Caco-2 (cell line): ENCODE data around the gene NRIP2. TPM values are rescaled to one million over a fixed set of nuclear protein-coding genes. Genes with fewer than 3 reads are reported as not detected.

Experiments used
- BruUV-seq: library from RNA; stranded (reverse); fragments of 400-500 nt; replicated peaks from 2 replicates; lab custom pipeline; 2021; lab: Mats Ljungman, UMichigan
- CTCF ChIA-PET: fragments of 300-600 bp; sonication (Branson Sonifier 250); formaldehyde crosslinking; loops from one replicate; lab custom pipeline; 2022; ENCODE audit warnings: antibody characterized with exemption; lab: Charles Lee
- POLR2A ChIA-PET: fragments of 300-600 bp; sonication (Branson Sonifier 250); formaldehyde crosslinking; loops from one replicate; lab custom pipeline; 2022; ENCODE audit warnings: antibody characterized with exemption; lab: Charles Lee
- DNase-seq, 2 experiments: peaks; one replicate each; pipeline versions ENCODE4 v3.0.0 to v3.0.0-alpha.2; 2020 to 2022
- H3K27me3 ChIP-seq: replicated peaks from 2 replicates; pipeline ENCODE4 v1.6.0; 2011; ENCODE audit warnings: low read length; ENCODE audit not compliant: control insufficient read depth, insufficient read depth
- H3K36me3 ChIP-seq: 2 replicates; pipeline ENCODE4 v1.5.1; 2011; ENCODE audit warnings: low read length; ENCODE audit not compliant: control insufficient read depth, insufficient read depth
- H3K4me1 ChIP-seq: fragments of 250-450 bp; sonication (Bioruptor Pico); 2 replicates; pipeline ENCODE4 v1.5.1; 2020; ENCODE audit warnings: mild to moderate bottlenecking
- H3K4me3 ChIP-seq: 2 replicates; pipeline ENCODE4 v1.5.1; 2011; ENCODE audit warnings: low read depth, mild to moderate bottlenecking, control low read depth, low read length
- H3K9me3 ChIP-seq: fragments of 250-450 bp; sonication (Bioruptor Pico); 2 replicates; pipeline ENCODE4 v1.5.1; 2020; ENCODE audit warnings: mild to moderate bottlenecking, moderate library complexity
- H3K27ac Mint-ChIP-seq: one replicate; pipeline ENCODE4 v1.8.0; 2022; ENCODE audit warnings: mixed read lengths; ENCODE audit not compliant: unreplicated experiment
- H3K27me3 Mint-ChIP-seq: one replicate; pipeline ENCODE4 v1.8.0; 2022; ENCODE audit warnings: mixed read lengths; ENCODE audit not compliant: insufficient read depth, unreplicated experiment
- H3K36me3 Mint-ChIP-seq: one replicate; pipeline ENCODE4 v1.8.0; 2022; ENCODE audit warnings: mild to moderate bottlenecking, mixed read lengths; ENCODE audit not compliant: insufficient read depth, unreplicated experiment
- H3K4me1 Mint-ChIP-seq: one replicate; pipeline ENCODE4 v1.8.0; 2022; ENCODE audit warnings: low read depth, mixed read lengths; ENCODE audit not compliant: unreplicated experiment
- H3K4me3 Mint-ChIP-seq: one replicate; pipeline ENCODE4 v1.8.0; 2022; ENCODE audit warnings: mild to moderate bottlenecking, moderate library complexity, mixed read lengths; ENCODE audit not compliant: unreplicated experiment
- H3K9me3 Mint-ChIP-seq: one replicate; pipeline ENCODE4 v1.8.0; 2022; ENCODE audit warnings: mixed read lengths; ENCODE audit not compliant: unreplicated experiment
- intact Hi-C: fragments of 100-400 bp; cut with micrococcal nuclease; formaldehyde crosslinking; loops from one replicate; pipeline ENCODE4 v1.10.0; 2022; ENCODE audit not compliant: unreplicated experiment
- total RNA-seq: library from RNA; stranded (reverse); gene quantifications from 2 replicates; pipeline ENCODE4 v1.2.3, GENCODE V29; 2022
- TF ChIP-seq, protein P1 (sequence below), 2 experiments: fragments of 200-600 bp in 1 of 2; IDR thresholded peaks; 1 replicate in 1 of 2; 2 replicates in 1 of 2; pipeline versions ENCODE4 v1.5.1 to v1.8.0; 2011 to 2022; ENCODE audit warnings: antibody characterized with exemption in 1 of 2, control low read depth in 1 of 2, inconsistent platforms in 1 of 2, low read depth in 1 of 2, low read length in 1 of 2, mild to moderate bottlenecking in 1 of 2, moderate library complexity in 1 of 2; ENCODE audit not compliant: insufficient read depth in 1 of 2, severe bottlenecking in 1 of 2, unreplicated experiment in 1 of 2

Gene NRIP2
- total RNA-seq, 1 experiment from 2014 or later: not detected

DNA sequence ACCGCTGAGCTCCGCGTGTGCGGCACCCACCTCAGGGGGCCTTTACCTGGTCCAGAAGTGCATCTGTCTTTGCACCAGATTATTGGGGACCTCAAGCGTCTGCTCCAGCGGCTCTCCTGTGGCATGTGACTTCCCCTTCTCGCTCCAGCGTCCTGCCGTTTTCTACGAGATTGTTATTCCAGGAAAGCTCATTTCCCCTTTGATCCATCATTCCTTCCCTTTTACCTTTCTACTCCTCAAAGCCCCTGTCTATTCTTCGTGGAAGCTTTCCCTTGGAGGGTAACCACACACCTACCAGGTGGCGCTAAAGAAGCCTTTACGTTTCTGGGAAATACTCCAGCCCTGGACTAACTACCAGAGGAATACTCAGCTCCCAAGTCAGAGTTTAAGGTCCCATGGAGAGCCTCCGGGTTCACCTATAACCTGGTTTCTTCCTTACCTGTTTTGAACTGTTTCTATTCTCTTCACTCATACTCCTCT lies 38.6 kb downstream of the NRIP2 start:
- no peaks in the 10 kb centered on the region for H3K9me3 Mint-ChIP-seq
- DNase-seq: peak in 1 of 2 experiments; percentile 58
- H3K4me1 Mint-ChIP-seq: peaks cover 16% of the 10 kb centered on the region
- TF ChIP-seq, protein P1, sequence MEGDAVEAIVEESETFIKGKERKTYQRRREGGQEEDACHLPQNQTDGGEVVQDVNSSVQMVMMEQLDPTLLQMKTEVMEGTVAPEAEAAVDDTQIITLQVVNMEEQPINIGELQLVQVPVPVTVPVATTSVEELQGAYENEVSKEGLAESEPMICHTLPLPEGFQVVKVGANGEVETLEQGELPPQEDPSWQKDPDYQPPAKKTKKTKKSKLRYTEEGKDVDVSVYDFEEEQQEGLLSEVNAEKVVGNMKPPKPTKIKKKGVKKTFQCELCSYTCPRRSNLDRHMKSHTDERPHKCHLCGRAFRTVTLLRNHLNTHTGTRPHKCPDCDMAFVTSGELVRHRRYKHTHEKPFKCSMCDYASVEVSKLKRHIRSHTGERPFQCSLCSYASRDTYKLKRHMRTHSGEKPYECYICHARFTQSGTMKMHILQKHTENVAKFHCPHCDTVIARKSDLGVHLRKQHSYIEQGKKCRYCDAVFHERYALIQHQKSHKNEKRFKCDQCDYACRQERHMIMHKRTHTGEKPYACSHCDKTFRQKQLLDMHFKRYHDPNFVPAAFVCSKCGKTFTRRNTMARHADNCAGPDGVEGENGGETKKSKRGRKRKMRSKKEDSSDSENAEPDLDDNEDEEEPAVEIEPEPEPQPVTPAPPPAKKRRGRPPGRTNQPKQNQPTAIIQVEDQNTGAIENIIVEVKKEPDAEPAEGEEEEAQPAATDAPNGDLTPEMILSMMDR (IDR thresholded peaks at IDR 0.05; ENCODE audit: insufficient read depth in 1 of 2, low read depth in 1 of 2, low read length in 1 of 2, severe bottlenecking in 1 of 2, unreplicated experiment in 1 of 2): peak; percentile 27 to 49
- Histone ChIP-seq H3K36me3 (peaks cover 8% of the 10 kb centered on the region), H3K27me3 (no peaks in the 10 kb centered on the region), H3K4me1 (peaks cover 15% of the 10 kb centered on the region), H3K9me3 (no peaks in the 10 kb centered on the region), H3K4me3 (peak overlapping the region; percentile 81)
- intact Hi-C loops: loop anchor here (1.0 kb wide), 1 partner anchor 16 kb away; the partner anchor contains the start of gene ITFG2
- peak overlapping the region; percentile 89 for H3K4me3 Mint-ChIP-seq
- no peaks in the 10 kb centered on the region for H3K27me3 Mint-ChIP-seq
- H3K36me3 Mint-ChIP-seq: peaks cover 61% of the 10 kb centered on the region
- CTCF ChIA-PET: interaction anchor here (0.5 to 1.6 kb wide), 14 partner anchors 9 to 277 kb away, joined by 3 to 13 read pairs (median 4); partner anchors contain the start of genes FOXM1, ITFG2, RHNO1 and TULP3
- peak overlapping the region; percentile 84 for H3K27ac Mint-ChIP-seq
- BruUV-seq: no TSS peak
- POLR2A ChIA-PET: interaction anchor here (0.5 to 1.4 kb wide), 2 partner anchors 17 to 80 kb away, joined by 4 to 8 read pairs; partner anchors contain the start of gene ITFG2

- POLR2A ChIA-PET: interaction anchor here (0.7 to 1.4 kb wide), 2 partner anchors 18 to 62 kb away, joined by 6 to 8 read pairs; partner anchors contain the start of gene ITFG2
- TF ChIP-seq, protein P1 (IDR thresholded peaks at IDR 0.05; ENCODE audit: insufficient read depth in 1 of 2, low read depth in 1 of 2, low read length in 1 of 2, severe bottlenecking in 1 of 2, unreplicated experiment in 1 of 2): no peak
- intact Hi-C loops: loop anchor here (1.0 kb wide), 1 partner anchor 17 kb away; the partner anchor contains the start of gene ITFG2
- no peaks in the 10 kb centered on the region for H3K27me3 ChIP-seq
- peaks cover 15% of the 10 kb centered on the region for H3K4me1 ChIP-seq
- Mint-ChIP-seq H3K27ac (peak overlapping the region; percentile 84), H3K27me3 (no peaks in the 10 kb centered on the region), H3K4me3 (peak overlapping the region; percentile 89), H3K9me3 (no peaks in the 10 kb centered on the region), H3K4me1 (peaks cover 16% of the 10 kb centered on the region), H3K36me3 (peaks cover 54% of the 10 kb centered on the region)
- no TSS peak for BruUV-seq
- H3K36me3 ChIP-seq: peaks cover 8% of the 10 kb centered on the region
- CTCF ChIA-PET: interaction anchor here (0.5 to 1.6 kb wide), 17 partner anchors 8 to 556 kb away, joined by 3 to 13 read pairs (median 4); partner anchors contain the start of genes FOXM1, ITFG2, RHNO1 and TULP3
- DNase-seq: peak; percentile 81 to 88
- no peaks in the 10 kb centered on the region for H3K9me3 ChIP-seq
- peak overlapping the region; percentile 81 for H3K4me3 ChIP-seq
These were observed 39.3 kb downstream of the NRIP2 start for GRCh38 chr12:2795291-2796186.

DNA sequence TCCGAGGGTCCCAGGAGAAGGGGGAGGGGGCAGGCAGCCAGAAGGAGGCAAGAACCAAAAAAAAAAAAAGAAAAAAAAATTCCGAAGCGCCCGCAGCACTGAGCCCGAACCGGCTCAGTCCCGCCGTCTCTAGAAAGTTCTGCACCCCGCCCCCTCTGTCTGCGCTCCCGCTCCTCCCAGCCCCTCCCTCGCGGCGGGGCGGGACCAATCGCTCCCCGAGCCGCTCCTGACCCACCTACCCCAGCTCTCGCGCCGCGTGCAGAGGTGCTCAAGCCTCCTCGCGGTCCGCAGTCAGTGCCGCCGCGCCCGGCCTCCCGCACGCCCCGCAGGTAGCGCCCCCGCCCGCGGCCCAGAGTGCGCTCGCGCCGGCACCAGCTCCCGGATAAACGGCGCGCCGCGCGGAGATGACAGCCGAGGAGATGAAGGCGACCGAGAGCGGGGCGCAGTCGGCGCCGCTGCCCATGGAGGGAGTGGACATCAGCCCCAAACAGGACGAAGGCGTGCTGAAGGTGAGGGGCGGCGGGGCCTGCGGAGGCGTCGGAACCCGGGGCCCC lies 40.0 kb downstream of the NRIP2 start, which contains the start of gene FKBP4:
FKBP4 (plus strand) TSS at position 235 of the 554 bp plus-strand sequence; CDS start at position 405, 170 bp downstream.
- POLR2A ChIA-PET: interaction anchor here (0.6 to 0.7 kb wide), 2 partner anchors 18 to 63 kb away, joined by 3 to 6 read pairs; no protein-coding TSS in a partner anchor
- no peak within 1 kb of the TSS for H3K27ac Mint-ChIP-seq
- peaks cover 7% of the 10 kb centered on the region for H3K36me3 ChIP-seq

More for the DNA sequence above, 40.0 kb downstream of the NRIP2 start, which contains the start of gene FKBP4:
- DNase-seq: peak; percentile 91 to 93
- no peaks in the 10 kb centered on the region for H3K9me3 ChIP-seq
- Mint-ChIP-seq H3K9me3 (no peaks in the 10 kb centered on the region), H3K36me3 (peaks cover 47% of the 10 kb centered on the region), H3K4me3 (peak within 1 kb of the TSS; percentile 89), H3K4me1 (peaks cover 16% of the 10 kb centered on the region), H3K27me3 (peaks cover 3% of the 10 kb centered on the region)
- BruUV-seq: no TSS peak
- no peaks in the 10 kb centered on the region for H3K27me3 ChIP-seq
- CTCF ChIA-PET: interaction anchor here (0.7 to 1.4 kb wide), 4 partner anchors 10 to 556 kb away, joined by 3 to 8 read pairs (median 3); no protein-coding TSS in a partner anchor
- H3K4me1 ChIP-seq: peaks cover 15% of the 10 kb centered on the region
- intact Hi-C loops: no loop called here
- peak within 1 kb of the TSS; percentile 81 for H3K4me3 ChIP-seq
- TF ChIP-seq, protein P1 (IDR thresholded peaks at IDR 0.05; ENCODE audit: insufficient read depth in 1 of 2, low read depth in 1 of 2, low read length in 1 of 2, severe bottlenecking in 1 of 2, unreplicated experiment in 1 of 2): no peak
